Astrocyte of the hippocampus (primary cell): ENCODE measurements around the gene CDC45.
"Not testable (repeated sequence)": the region's sequence is repeated elsewhere in the genome, so short reads cannot be mapped to it uniquely, and the experiment has no call there.

Source experiments
- DNase-seq: peaks from one replicate; pipeline ENCODE4 v3.0.0; 2011; ENCODE audit warnings: low read depth, low spot score

CDC45 gene, protein sequence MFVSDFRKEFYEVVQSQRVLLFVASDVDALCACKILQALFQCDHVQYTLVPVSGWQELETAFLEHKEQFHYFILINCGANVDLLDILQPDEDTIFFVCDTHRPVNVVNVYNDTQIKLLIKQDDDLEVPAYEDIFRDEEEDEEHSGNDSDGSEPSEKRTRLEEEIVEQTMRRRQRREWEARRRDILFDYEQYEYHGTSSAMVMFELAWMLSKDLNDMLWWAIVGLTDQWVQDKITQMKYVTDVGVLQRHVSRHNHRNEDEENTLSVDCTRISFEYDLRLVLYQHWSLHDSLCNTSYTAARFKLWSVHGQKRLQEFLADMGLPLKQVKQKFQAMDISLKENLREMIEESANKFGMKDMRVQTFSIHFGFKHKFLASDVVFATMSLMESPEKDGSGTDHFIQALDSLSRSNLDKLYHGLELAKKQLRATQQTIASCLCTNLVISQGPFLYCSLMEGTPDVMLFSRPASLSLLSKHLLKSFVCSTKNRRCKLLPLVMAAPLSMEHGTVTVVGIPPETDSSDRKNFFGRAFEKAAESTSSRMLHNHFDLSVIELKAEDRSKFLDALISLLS

DNA sequence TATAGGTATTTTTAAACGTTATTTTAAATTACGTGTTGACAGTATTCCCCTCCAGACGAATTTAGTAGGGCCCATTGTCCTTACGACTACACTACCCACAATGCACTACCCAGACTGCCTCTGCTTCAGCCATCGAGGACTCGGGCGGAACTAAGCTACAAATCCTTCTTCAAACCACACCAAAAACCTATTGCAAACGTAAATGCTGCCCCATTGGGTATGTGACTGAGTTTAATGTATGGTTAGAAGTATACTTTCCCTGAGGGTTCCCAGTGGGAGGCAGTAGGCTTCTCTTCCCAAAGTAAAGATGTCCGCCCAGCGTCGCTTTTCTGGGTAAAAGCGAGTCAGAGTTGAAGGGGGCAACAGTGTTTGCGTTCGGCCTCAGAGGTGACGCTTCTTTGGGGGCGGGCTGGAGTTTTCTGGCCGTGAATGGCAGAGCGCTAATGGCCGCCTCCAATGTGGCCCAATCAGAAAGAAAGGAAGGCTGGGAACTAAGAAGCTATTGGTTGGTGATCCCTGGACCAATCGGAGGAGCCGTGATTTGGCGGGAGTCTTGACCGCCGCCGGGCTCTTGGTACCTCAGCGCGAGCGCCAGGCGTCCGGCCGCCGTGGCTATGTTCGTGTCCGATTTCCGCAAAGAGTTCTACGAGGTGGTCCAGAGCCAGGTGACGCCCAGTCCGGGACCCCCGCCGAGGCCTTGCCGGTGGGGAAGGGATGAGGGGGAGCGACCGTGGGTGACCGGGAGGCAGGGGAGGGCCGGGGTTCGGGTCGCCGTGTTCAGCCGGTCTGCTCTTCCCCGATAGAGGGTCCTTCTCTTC lies at the start of gene CDC45:
CDC45 (plus strand) TSS at position 566 of the 818 bp plus-strand sequence; CDS start at position 615, 49 bp downstream.
- DNase-seq, result peak; percentile 99

DNA sequence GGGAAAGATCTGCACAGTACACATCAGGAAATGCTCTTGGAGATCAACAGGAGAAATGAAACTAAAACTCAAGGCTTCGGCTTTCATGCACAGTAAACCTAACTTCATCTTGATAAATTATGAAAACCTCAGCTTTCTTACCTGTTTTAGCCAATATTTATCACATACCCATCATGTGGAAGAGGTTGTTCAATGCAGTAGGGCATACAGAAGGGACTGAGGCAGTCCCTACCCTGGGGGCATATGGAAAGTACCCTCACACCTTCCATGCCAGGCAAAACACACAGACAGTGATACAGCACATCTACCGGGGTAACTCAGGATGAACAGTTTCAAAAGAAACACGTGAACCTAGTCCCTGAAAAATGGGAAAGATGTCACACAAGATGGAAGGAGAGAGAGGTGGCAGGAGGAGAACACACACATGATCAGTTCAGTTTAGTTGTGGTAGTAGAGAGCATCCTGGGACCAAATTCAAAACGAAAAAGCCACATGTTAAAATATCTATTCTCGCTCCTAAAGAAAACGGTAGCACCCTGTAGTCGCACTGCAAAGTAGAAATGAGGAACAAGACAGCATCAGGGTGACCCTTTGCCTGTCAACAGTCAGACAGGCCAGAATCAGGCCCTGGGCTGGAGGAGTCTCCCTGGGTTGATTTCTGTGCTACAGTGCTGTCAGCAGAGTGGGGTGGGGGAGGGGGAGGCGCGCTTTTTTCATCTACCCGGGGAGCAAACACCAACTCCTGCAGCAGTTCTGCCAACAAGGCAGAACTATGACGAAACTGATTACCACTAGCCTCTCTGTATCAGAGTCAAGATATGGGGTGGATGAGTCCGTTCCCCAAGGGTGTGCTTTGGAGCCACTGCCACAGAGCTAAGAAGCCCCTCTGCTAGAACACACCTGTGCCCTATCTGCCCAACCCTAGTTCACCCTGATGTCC lies 49.5 kb upstream of the CDC45 start:
- peak; percentile 67 for DNase-seq

DNA sequence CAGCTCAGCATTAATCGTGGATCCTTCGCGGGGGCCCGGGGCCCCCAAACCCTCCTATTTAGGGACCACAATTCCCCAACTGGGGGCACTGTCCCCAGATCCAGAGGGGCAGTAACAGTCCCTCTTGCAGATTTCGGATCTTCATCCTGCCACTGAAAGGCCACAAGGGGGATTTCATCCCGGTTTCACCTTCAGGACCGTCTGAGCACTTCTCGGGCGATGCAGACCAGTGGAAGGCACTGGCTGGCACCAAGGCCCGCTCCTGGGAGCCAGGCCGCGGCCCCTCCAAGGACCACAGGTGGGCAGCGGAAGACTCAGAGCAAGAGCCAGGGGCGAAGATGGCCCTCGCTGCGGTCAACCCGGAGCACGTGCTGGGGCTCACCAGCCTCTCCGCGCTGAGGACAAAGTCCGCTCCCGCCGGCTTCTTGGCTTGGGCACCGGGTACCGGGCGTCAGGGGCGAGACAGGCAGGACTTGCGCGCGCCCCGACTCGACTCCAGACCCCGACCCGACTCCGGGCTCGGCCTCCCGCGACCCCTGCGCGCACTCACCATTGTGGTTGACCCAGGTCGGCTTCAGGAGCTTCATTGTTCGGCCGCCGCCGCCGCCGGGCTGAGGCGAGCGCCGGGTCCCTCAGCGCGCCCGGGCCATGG lies 48.7 kb upstream of the CDC45 start:
- peak; percentile 55 for DNase-seq

DNA sequence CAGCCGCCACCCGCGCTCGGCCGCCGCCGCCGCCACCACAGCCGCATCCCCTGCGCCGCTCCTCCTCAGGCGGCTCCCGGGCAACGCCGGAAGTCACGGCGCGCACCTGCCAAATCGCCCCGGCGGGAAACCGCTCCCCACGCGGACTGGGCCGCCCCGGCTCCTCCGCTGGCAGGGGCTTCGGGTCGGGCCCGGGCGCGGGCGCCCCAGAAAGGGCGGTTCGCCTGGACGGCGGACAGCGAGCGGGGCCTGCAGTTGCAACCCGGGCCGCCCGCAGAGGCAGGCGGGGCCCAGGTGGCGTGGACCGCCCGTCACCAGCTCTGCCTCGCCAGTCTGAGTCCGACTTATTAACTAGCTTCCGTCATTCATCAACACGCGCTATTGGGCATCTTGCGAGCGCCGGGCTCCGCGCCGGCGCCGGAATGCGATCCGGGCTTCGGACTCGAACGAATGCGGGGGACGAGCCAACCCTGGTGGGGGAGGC lies 48.0 kb upstream of the CDC45 start, which contains the start of gene HIRA:
HIRA (minus strand) TSS at position 85 of the 484 bp plus-strand sequence. CDS start 257 bp downstream, outside the sequence.
- peak; percentile 91 for DNase-seq

DNA sequence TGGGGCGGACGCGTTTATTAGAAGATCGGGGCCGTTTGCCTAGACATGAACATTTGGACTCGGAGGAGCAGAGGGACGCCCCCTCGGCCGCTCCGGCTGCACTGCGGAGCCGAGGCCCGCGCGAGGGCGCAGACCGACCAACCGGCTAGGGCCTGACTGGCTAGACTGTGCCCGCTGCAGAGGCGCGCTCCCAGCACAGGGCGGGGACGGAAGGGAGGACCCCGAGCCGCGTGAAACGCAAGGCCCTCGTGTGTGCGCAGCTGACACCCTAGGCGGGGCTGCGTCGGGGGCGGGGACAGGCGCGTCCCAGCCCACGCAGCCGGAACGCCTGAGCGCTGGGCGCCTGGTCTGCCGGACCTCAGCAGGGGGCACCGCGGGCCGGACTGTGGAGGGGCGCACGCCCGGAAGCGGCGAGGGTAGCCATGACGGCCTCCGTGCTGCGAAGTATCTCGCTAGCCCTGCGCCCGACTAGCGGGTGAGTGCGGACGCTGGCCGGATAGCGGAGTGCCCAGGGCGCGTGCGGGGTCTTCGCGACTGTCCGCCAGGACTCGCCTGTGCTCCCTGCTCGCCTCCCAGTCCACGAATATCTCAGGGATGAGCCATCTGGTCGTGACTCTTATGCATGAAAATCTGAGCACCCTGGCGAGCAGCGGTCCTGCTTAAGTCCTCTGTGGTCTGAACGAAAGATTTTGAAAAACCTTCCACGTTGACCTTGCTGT lies 47.4 kb upstream of the CDC45 start, which contains the start of gene MRPL40:
MRPL40 (plus strand) TSS at position 413 of the 719 bp plus-strand sequence; CDS start at position 423, 10 bp downstream.
- peak; percentile 98 for DNase-seq

DNA sequence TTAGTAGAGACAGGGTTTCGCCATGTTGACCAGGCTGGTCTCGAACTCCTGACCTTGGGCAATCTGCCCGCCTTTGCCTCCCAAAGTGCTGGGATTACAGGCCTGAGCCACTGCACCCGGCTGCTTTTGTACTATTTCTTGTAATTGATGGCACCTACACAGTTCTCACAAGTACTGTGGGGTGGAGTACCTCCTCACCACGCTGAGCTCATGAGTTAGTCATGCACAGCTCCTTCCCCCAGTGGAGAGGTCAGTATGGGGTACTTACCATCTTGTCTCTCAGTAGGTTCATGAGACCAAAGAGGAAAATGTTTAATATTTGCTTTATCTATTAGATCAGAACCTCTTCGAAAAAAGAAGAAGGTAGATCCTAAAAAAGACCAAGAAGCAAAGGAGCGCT lies 45.3 kb upstream of the CDC45 start:
- no peak for DNase-seq

DNA sequence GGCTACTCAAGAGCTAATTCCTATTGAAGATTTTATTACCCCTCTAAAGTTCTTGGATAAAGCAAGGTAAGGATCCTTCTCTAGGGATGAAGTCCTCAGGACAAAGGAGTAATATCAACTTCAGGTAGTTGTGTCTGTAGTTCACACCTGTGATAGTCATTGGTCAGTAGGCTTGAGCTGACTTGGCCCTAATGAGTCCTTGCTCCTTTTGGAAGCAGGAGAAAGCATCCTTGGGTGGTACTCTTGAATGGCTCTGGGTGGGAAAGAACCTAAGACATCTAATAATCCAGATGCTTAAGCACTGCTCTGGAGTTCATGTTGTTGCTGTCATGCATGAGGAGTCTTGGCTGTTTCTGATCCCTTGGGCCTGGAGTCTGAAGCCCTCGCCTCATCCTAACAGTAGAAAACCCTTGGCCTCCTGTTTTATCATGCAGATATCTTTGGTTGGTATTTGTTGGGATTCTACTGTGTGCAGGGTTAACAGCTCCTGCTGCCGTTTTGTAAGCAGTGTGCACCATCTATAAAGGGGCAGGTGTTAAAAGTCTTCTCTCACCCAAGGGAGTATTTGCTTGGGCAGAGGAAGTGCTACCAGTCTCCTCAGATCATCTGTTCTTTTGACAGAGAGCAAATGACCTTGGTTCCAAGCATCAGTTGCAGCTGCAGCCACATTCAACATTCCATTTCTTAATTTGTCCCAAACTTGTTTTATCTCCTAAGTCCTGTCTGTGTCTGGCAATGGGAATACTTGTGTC lies 44.7 kb upstream of the CDC45 start:
- DNase-seq, result no peak

DNA sequence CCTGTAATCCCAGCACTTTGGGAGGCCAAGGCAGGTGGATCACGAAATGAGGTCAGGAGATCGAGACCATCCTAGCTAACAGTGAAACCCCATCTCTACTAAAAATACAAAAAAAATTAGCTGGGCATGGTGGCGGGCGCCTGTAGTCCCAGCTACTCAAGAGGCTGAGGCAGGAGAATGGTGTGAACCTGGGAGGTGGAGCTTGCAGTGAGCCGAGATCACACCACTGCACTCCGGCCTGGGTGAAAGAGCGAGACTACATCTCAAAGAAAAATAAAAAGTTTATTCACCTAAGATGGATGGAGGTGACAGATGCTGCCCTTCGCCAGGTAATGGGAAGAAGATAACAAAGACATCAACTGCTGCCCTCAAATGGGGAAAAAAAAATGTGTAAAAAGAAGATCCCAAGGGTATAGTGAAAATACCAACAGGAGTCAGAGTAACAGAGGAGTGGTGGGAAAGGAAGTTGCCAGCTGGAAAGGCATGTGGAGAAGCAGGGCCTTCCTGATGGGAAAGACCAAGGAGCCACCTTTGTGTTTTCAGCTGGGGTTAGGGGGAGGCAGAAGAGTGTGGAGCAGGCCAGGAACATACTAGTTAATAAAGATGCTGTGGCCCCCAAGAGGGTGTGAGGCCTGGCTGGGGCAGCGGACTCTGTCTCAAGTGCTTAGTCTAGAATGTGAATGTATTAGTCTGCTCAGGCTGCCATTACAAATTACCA lies 43.1 kb upstream of the CDC45 start:
- DNase-seq, result not testable (repeated sequence)

DNA sequence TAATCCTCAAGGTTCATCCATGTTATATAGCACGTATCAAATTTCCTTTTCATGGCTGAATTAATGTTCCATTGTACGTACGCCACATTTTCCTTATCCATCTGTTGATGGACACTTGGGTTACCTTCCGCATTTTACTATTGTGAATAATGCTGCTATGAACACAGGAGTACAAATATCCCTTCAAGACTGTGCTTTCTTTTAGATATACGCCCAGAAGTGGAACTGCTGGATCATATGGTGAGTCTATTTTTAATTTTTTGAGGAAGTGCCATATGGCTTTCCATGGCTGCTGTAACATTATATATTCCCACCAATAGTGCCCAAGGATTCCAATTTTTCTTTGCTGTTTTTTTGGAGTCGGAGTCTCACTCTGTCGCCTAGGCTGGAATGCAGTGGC lies 41.4 kb upstream of the CDC45 start:
- no peak for DNase-seq

DNA sequence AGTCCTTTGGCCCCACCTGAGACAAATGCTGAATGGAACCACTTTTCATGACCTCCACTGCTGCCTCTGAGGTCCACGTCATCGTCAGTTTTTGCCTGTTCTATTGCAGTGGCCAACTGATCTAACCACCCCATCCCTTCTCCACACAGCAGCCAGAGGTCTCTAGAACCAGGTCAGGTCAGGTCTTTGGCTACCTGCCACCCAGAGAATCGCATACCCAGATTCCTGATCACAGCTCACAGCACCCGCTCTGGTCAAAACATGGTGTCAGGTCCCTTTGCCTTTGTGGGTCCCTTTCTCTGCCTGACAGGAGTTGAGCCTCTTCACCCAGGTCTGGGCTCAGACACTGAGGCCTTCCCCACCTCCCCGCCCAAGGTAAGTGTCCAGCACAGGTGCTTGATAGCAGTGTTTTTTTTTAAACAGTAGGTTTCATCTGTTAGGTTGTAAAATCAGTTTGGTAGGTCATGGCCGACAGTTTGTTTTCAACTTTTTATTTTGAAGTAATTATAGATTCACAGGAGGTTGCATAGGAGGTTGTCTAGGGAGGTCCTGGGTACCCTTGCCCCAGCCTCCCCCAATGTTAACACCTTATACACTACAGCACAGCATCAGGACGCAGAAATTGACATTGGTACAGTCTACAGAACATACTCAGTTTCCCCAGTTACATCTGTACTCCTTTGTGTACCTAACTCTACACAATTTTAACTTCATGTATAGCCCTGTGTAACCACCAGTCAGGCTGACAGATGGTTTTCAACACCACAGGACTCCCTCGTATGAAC lies 39.1 kb upstream of the CDC45 start:
- no peak for DNase-seq

DNA sequence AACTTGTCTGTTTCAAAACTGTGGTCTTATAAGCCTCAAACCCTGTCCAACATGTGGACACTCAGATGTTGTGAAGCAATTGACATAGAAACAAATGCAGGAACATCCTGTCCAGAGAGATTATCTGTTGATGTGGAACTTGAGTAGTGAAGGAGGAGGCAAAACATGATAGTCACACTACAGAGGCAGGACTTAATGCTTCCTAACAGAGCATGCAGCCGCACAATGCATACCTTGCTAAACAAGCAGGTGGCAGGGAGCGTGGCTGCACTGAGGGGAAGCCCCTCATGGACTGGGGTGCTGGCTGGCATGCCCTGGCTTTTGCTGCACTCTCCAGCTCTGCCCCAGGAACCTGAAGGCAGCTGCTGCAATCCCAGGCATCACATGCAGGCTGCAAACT lies 37.6 kb upstream of the CDC45 start:
- no peak for DNase-seq

DNA sequence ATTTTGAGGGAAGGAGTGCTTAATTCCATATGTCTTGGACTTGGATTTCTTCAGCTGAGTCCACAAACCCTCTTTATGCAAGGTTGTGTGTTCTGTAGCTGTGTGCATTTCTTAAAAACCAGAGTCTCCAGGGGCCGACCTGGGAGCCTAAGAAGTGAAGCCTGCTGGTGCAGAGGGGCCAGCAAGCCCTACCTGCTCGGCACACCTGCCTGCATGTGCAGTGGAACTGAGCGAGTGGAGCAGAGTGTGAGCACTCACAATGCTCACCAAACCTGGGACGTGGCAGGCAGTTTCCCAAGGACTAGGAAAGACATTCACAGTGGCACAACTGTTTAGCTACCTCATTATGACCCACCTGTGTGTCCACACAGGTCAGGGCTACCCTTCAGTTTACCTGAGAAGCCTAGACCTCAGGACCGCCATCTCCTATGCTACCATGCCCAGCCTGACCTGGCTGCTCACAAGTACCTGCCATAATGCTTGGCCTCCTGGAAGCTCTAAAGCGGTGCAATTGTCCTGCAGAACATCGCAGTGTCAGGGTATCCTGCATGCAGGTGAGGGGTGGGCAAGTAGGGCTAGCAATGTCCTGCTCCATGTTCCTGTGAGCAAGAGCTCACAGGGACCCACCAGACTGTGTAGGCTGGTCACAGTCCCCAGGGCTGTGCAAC lies 36.0 kb upstream of the CDC45 start:
- no peak for DNase-seq

DNA sequence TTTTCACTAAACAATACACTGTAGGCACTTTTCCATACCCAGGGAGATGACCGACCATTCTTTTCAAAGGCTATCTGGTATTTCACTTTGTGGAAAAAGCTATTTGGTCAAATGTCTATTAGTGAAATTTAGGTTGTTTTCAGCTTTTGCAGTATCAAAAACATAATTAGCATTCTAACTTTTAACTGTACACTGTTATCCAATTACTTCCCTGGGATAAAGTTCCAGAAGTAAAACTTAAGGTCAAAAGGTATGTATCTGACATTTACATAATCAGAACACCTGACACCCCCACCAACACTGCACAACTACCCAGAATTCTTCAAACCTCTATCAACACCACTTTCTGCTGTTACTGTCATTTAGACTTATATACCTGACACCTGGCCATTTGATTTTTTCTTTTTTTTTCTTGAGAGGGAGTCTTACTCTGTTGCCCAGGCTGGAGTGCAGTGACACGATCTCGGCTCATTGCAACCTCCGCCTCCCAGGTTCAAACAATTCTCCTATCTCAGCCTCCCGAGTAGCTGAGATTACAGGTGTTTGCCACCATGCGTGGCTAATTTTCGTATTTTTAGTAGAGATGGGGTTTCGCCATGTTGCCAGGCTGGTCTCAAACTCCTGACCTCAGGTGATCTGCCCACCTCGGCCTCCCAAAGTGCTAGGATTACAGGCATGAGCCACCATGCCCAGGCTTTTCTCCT lies 34.3 kb upstream of the CDC45 start:
- not testable (repeated sequence) for DNase-seq

DNA sequence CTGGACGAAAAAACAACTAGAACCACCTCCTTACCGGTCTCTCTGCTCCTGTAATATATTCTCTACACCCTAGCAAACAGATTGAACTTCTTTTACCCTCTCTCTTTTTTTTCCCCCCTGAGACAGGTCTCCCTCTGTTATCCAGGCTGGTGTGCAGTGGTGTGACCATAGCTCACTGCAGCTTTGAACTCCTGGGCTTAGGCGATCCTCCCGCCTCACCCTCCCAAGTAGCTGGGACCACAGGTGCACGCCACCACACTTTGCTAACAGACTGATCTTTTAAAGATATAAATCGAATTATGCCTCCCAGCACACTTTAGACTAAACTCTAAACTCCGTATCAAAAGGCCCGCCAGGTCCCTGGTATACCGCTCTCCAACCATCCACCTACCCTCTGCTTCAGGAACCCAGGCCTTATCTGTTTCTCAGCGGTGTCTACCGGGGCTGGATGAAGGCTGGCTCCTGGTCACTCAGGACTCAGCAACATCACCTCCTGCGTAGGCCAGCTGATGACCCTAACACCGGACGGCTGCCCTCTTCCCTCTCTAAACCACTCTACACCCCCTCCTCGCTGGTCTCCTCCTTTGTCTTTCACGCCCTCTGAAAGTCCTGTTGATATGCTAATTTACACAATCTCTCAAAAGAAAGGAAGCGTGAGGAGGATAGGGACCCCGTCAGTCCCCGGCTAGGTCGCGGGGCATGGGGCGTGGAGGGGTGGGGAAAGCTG lies 33.0 kb upstream of the CDC45 start:
- DNase-seq, result no peak

DNA sequence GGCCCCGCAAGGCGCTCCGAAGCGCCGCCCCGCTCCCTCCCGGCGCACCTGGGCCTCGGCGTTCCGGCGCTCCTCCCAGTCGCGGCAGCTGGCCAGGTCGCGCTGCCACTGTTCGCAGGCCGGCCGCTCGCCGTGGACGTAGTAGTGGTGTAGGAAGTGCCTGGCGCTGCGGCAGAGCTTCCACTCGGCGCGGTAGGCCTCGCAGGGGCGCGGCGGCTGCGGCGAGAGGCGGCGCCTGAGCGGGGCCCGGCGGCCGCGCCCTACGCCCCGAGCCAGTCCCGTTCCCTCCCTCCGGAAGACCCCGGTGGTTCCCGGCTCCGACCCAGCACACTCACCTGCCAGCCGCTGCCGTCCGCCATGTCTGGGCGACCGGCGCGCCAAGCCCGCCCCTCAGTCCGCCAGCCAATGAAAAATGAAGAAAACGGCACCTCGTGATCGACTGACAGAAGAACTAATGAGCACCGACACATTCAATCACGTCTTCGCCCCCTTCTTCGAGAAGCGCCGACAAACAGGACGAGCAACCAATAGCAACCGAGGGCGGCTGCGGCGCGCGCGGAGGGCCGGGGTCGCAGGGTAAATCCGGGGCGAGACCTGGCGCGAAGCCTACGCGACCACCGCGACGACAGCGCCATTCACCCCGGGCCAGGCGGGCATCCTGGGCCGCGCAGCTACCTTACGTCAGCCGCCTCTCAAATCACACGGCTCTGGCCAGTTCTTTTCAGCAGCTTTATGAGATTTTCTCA lies 32.2 kb upstream of the CDC45 start, which contains the start of gene C22orf39:
C22orf39 (minus strand) TSS at position 382 of the 746 bp plus-strand sequence; CDS start at position 359, 23 bp downstream.
- peak; percentile 96 for DNase-seq
